ENCODE results near the gene AQP4.

AQP4 gene
- 0 reads per million in 4 donors for total RNA-seq

DNA sequence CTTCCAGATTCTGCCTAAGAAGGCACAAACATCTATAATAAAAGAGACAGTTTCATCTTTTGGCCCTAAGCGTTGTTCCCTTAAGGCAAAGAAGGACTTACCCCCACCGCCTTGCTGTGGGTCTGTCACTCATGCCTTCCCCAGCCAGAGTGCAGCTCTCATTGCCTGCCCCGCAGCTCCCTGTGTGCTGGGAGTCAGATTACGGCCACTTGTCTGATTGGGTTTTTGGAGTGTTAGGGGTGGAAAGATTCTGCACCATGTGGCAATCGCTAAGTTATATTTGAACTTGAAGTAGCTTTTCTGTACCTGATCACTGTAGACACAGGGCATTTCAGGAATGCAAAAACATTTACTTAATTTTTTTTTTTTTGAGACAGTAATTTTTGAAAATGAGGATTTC is at the start of gene AQP4:
Gene AQP4, minus strand, starts transcription at position 151 of the 400 bp plus-strand sequence. Its CDS starts 18 bp downstream, at position 133.
- DNase-seq: no peak

DNA sequence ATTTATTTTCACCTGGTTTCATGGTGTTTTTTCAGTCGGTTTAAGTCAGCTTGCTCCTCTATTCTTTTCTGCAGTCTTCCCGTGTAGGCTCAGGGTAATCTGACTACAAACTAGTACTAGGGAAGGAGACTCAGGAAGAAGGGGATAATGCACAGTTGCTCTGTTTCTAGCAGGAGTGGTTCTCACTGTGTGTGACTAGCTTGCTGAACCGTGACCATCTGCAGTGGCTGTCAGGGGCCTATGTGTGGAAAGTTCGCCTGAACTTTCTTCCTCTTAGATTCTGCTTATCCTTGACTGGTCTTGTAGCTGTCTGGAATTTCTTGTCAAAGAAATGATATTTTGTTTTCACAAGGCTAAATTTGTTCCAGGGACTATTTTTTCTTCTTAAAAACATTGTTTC is 46.3 kb upstream of the AQP4 start:
- no peak for DNase-seq

GRCh38 chr18:26909599-26910290 is 44.2 kb upstream of the AQP4 start:
- DNase-seq: no peak

DNA sequence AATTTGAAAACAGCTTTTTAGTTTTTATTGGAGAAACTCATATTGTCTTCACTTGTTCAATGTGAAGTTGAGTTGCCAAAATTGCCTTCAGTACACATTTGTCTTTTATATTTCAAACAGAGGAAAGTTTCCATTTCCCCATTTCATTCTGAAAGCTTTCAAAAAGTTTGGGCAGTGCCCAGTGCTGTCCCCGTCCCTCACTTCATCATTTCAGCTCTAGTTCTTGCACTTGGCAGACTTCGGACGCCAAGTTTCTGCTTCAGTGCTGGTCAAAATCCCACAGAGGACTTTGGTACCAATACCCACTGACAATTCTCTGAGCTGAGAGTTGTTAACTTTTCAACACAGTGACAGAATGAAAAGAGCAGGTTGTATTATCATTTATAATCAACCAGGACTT is 43.4 kb upstream of the AQP4 start:
- no peak for DNase-seq

DNA sequence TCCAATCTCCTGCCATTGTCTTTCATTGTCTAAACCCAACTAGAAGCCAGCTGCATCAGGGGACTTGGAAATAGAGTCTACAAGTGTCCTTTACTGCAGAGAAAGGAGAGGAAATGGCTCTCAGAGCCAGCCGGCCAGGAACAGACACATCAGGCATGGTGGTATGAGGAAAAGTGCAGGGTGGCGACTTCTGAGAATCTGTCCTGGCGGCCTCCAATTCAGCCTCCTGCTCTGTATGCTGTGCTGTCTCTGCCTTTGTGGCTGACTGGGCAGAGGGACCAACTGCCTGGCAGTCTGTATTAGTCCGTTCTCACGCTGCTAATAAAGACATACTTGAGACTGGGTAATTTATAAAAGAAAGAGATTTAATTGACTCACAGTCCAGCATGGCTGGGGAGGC is 36.8 kb upstream of the AQP4 start:
- no peak for DNase-seq

GRCh38 chr18:26901020-26901419 is 35.5 kb upstream of the AQP4 start:
- no peak for DNase-seq

DNA sequence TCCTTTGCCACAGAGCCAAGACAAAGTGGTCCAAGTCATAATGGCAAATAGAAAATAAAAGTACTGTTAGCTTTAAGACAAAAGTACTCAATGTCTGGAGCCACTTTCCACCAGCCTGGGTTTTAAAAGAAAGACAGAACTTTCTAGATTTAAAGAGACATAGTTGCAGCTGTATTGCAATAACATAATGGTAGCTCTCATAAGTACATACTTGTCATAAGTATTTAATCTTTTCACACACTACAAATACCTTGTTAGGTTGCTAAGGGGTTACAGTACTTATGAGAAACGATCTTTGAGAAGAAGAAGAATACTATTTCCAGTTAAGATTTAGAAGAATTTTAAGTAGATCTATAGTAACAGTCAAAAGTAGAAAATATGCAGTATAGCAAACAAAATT is 28.9 kb upstream of the AQP4 start:
- no peak for DNase-seq

DNA sequence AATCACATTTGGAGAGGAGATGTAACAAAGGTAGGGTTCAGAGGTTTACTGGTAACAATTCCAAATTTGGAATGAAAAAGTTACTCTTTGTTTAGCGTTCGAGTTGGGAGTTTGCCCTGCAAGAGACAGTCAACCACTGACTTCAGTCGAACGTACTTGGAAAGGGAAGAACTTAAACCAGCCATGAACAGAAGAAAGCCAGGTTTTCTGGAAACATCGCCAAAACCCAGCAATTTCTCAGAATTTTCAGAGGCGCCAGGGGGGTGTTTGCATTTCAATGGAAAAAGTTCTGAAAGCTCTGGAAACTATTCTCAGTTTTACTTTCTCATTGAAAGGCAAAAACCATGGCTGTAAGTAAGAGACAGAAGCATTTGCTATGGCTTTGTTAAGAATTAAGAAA is 28.5 kb upstream of the AQP4 start:
- no peak for DNase-seq

DNA sequence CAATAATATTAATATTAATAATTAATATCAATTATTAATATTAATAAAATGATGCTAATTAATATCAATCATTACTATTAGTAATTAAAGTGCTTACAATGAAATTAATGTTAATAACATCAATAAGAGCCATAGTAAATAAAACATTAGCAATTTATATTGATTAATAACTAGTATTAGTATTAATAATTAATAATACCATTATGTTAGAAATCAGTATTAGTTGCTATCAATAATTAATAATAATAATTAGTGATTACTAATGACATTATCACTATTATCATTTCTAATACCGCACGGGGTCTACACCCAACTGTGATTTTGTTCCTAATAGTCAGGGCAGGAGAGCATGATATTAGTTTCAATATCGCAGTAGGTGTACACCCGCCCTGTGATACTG is 22.8 kb upstream of the AQP4 start:
- no peak for DNase-seq

DNA sequence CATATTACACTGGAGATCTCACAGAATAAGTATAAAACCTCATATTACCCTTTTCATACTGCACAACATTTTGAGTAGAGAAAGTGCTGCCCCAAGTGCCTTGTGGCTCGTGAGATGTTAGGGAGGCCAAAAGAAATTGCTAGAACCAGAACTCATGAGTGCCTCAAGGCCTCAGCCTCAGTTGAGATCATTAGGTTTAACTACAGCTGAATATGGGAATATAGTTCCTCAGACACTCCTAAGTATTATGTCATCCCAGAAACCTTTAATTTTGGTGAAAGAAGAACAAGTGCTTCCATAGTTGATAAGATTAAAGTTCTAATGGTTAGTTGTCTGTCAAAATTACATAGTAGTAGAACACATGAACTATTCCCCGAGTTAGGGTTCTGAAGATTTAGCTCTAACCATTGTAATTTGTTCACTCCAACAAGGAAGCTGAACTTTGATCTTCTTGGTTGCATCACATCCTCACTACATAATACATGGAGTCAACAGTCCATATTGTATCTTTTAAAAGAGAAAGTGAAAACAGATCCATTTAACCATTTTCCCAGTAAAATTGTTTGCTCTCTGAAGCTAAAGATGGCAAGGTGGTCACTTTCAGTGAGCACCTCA is 9.6 kb upstream of the AQP4 start:
- no peak for DNase-seq

DNA sequence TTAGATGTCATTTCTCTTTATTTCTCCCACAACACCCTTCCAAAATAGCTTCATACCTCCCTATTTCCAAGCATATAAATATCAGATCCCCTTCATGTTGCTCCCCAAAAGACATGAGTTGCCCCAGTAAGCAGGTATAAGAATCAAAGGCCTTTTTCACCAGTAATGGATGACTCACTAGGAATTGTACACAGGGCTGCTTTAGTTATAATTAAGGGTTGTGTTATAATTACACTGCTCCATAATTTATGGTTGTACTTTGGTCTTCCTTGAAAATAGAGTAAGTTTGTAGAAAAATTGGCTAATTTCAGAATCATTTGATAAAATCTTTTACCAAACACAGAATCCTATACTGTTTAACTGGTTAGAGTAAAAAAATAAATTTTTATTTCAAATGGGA is 8.8 kb upstream of the AQP4 start:
- no peak for DNase-seq

GRCh38 chr18:26869640-26870039 is 4.1 kb upstream of the AQP4 start:
- DNase-seq: no peak

- DNase-seq: no peak
Measured at GRCh38 chr18:26868968-26869586, 3.6 kb upstream of the AQP4 start.

- no peak for DNase-seq
Measured at GRCh38 chr18:26867471-26867870, 2.0 kb upstream of the AQP4 start.

GRCh38 chr18:26864658-26865057 is 849 bp downstream of the AQP4 start:
- no peak for DNase-seq

GRCh38 chr18:26863921-26864497 is 1.5 kb downstream of the AQP4 start:
- no peak for DNase-seq

DNA sequence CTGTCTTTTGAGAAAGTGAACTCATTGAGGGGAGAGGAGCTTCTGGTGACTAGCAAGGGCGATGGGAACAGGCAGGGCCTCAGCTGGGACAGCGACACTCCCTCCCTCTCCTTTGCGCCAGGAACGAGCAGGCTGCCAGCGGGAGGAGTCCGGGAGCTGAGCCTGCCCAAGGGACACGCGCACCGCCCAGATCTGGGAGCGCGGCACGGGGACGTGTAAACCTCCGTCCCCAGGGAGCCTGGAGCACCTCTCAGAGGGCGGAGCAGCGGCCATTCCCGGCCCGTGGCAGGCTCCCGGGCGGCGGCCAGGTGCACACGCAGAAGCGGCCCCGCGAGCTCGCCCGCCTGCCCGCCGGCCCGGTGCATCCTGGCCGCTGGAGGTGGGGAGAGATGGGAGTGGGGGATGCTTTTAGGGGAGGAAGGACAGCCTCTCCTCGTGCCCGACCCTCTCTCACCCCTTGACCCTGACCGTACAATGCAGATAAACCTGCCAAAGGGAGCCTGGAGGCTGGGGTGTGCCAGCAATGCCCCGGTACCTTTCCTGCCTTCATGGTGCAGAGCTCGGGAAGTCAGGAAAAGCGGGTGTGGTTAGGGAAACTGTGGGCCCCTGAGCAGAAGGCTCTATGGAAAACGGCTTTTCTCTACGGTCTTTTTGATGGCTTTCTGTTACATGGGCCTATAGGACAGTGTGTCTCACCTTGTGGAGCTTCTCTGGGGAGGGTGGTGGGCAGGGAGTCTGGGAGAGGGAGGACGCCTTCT is 2.2 kb downstream of the AQP4 start:
- no peak for DNase-seq

GRCh38 chr18:26862084-26862483 is 3.4 kb downstream of the AQP4 start:
- DNase-seq: no peak

DNA sequence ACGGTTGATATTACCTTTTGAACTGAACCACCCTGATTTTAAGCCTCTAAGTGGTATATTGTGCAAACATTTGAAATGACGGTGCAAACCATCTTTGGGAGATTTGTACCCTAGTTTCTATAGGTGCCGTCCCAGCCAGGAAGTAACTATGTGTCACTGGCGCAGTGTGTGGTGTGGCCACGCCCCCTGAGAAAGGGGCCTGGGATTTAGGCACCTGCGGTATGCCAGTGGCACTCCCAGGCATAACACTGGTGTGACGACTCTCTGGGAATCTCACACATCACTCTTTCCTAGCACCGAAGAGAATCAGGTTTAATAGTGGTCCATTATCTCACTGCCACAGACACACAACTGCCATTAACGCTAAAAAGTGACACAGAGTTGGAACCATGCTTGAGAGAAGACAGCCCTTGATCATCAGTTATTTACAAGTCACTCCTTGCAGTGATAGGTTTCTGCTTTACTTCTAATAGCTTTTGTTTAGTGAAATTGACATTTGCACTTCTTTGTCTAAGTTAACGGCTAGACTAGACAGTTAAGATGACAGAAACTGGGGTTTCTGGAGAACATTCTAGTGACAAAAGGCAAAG is 11.1 kb downstream of the AQP4 start:
- DNase-seq: no peak

- DNase-seq: no peak
Measured at GRCh38 chr18:26853401-26853800, 12.1 kb downstream of the AQP4 start.

GRCh38 chr18:26843760-26844159 is 21.7 kb downstream of the AQP4 start:
- no peak for DNase-seq

- no peak for DNase-seq
Measured at GRCh38 chr18:26840965-26841364, 24.5 kb downstream of the AQP4 start.

DNA sequence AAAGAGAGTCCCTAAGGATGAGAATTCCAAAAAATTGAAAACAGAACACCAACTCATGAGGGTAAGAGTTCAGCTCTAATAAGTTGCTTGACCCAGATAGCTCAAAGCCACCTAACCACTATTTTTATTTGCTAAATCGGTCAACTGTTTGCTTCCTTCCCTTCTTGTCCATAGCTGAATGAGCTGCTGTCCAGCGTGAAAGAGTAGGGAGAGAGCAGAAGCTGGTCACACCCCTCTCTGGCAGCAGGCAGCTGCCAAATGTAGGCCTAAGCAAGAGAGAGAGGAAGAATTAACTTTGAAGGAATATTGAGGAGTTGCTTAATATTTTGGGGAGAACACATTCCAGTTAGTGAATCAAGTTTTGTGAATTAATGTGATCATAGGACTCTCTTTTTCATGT is 25.9 kb downstream of the AQP4 start:
- DNase-seq: no peak
